Skin of body (tissue), 2 donors: ENCODE measurements around the gene DHRS7B. TPM values are rescaled to one million over a fixed set of nuclear protein-coding genes. Genes with fewer than 3 reads are reported as not detected.
"Not testable (repeated sequence)": the region's sequence is repeated elsewhere in the genome, so short reads cannot be mapped to it uniquely, and the experiment has no call there.

Experiments
- DNase-seq: peaks from one replicate; lab custom pipeline; 2025; lab: John Stamatoyannopoulos, UW
- total RNA-seq: library from RNA; depleted of rRNA; stranded (reverse); fragments of >200 nt; gene quantifications from one replicate; pipeline ENCODE4 v1.2.3, GENCODE V29; 2014

The DHRS7B gene
- total RNA-seq, 1 donor from 2014 or later, result 13.8 TPM

DNA sequence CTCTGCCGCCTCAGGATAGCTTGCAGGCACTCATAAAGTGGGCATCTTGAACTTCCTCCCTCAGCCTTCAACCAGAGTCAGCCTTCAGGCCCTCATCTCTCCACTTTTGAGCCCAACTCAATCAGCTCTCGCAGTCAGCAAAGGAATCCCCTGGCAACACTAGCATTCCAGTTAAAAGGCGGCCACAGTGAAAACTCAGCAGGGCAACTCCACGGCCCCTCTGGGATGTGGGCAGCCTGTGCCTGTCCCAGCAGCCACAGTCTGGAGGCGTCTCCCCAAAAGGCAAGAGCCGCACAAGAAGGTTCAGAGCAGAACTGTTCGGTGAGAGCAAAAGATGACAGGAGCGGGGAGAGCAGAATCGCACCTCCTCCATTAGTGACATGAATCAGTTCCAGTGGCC is 78.2 kb downstream of the DHRS7B start:
- DNase-seq, result no peak

DNA sequence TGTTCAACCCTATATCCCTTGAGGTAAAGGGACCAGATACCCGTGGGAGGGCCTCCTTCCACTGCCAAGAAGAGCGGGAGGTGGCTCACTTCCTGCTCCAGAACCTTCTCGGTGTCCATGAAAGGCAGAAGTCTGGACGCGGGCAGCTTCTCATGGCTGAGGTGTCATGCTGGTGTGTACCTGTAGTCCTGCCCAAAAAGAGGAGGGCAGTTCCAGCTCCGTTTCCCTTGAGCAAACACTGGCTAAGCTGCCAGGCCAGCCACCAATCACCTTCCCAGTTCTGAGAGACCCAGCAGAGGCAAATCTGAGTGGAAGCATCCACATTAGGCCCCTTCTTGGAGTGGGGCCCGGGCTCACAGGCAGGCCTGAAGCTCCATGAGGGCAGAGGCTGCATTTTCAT is 81.6 kb downstream of the DHRS7B start:
- no peak for DNase-seq

DNA sequence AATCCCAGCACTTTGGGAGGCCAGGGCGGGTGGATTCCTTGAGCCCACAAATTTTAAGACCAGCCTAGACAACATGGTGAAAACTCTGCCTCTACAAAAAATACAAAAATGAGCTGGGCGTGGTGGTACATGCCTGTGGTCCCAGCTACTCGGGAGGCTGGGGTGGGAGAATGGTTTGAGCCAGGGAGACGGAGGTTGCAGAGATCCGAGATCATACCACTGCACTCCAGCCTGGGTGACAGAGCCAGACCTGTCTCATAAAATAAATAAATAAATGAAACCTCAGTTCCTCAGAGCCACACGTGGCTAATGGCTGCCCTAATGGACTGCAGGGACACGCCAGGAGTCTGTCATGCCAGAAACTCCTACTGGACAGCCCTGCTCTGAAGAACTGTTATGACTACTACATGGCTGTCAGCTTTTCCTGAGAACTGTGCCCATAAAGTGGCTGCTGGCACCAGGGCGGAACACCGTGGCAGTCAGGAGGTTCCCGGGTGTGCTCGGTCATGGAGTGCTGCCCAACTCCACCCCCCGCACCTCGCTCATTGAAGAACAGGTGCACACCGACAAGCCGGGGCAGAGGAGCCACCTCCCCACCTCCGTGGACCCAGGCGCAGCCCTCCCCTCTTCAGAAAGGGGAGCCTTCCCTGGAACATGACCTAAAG is 82.9 kb downstream of the DHRS7B start:
- no peak for DNase-seq

DNA sequence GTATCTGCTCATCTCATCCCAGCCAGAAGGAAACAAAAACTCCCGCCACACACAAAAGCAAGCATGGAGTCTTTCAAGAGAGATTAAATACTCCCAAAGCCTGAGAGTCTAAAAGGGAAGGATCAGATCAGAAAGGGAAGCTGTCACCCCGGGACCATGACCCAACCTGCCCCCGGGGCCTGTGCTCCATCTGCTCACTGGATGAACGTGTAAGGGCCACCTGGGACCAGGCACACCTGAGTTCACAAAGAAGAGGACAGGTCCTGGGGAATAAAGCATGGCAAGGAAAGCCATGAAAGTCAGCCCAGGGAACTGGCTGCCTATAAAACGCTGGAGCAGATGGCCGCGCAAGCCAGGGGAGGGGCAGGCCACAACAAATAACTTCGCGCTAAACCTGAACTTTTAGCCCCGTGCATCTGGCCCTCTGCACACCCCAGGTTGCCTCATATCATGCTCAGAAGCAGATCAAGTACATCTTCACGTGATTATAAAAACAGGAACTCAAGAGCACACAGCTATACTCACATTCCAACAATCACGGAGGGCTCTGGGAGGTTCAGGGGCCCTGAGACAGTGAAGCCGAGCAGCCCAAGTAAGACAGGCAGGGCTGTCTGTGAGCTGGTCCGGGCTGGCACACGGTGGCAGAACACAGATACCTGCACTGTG is 83.8 kb downstream of the DHRS7B start:
- DNase-seq, result no peak

DNA sequence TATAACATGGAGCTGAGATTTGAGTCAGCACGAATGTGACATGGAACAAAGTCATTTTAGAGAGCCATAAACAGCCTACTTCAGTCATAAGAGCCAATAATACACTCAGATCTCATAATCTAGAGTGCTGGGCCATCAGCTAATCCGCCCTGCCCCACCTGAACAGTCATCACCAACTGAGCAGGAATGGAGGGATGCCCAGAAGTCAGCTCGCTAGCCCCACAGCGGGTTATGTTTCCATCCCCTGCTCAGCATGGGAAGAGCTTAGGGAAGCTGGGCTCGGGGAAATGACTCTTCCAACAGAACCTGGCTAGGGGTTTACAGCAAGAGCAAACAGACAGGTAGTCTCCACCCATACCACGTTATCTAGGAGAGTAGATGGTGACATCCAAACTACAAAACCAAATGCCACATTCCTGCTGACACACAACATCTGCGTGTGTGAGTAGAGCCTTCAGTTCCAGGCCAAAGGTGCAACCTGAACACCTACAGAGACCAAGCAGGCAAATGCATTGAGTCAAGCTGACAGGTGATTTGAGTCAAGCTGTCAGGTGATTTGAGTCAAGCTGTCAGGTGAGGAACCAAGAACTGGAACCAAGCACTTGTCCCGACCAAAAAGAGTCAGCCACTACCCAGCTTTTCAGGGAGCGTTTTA is 85.2 kb downstream of the DHRS7B start:
- DNase-seq, result no peak

DNA sequence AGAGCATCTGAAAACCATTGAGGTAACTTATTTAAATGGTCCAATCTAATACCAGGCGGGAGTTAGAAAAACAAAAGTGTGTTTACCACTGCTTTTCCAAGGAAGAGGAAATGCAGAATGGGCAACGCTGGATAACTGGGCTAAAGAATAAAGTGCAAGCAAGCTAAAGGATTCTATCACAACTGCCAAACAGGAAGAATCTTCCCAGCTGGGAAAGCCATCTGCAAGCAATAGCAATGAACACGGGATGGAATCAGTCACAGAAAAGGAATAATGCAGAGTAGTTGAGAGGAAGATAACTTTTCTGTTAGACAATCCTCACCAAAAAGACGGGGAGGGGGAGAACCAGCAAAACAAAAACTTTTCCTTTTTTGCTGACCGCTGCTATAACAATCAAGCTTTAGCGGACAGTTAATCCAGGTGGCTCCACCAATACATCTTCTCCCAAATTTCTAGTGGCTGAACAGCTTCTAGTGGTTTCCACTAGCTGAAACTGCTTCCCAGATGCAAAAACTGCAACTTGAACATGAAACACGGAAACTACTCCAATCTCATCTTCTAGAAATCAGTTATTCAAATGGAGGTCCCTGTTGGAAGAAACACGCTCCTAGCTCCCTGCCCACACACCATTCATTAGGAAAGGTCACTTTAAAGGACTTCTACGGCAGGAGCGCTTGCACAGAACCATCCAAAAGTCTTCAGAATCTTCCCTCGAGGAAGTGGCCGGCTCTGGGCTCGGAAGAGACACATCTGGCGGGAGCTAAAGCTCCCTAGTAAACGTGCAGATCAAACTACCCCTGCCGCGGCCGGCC is 86.3 kb downstream of the DHRS7B start:
- peak; percentile 16 for DNase-seq

DNA sequence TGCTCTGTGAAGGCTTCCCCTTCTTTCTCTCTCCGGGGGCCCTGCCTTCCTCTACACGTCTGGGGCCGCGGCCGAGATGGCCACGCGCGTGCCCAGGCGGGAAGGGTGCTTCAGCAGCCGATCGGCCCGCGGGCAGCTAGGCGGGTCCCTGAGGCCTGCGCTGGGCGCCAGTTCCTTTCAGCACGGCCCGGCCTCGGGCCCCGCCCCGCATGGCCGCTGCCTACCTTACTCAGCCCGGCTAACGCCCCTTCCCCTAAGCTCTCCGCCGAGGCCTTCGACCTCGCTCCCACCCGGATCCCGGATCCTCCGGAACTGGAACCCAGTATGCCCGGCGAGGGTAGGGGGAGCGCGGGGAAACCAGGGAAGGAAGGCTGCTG is 86.9 kb downstream of the DHRS7B start:
- DNase-seq, result no peak

DNA sequence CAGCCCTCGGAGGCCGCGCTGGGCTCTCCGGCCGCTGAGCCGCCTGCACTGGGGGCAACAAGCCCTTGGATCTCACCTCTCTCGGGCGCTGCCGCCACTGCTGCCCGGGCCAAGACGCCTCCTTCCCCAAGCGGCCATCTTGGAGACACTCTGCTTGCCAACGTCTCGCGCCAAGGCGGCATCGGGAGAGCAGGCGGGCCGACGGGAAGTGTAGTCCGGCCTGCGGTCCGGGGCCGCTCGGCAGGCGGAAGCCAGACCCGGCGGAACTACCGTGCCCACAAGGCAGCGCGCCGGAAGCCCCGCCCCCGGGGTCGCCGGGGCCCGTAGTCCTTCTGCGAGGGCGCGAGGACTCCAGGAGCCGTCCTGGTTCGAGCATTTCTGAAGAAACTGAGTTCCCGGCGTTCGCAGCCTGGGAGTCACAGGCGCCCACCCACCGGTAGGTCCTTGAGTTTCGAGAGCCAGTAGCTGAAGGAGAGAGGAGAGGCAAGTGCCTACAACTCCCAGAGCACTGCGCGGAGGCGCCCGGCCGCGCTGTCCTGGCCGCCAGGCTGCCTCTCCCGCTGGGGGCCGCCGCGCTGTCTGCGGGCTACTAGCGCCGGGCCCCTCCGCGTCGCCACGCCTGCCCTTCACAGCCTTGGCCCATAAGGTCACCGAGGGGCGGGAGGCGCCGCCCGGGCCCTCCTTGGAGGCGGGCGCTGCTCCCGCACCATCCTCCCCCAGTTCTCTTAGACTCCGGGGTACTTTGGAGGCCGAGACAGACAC is 87.4 kb downstream of the DHRS7B start, which contains the start of gene TMEM11:
Gene TMEM11 (minus strand): TSS at position 147 of the 762 bp plus-strand sequence. CDS start 9 bp downstream, at position 138.
- DNase-seq, result peak; percentile 96

DNA sequence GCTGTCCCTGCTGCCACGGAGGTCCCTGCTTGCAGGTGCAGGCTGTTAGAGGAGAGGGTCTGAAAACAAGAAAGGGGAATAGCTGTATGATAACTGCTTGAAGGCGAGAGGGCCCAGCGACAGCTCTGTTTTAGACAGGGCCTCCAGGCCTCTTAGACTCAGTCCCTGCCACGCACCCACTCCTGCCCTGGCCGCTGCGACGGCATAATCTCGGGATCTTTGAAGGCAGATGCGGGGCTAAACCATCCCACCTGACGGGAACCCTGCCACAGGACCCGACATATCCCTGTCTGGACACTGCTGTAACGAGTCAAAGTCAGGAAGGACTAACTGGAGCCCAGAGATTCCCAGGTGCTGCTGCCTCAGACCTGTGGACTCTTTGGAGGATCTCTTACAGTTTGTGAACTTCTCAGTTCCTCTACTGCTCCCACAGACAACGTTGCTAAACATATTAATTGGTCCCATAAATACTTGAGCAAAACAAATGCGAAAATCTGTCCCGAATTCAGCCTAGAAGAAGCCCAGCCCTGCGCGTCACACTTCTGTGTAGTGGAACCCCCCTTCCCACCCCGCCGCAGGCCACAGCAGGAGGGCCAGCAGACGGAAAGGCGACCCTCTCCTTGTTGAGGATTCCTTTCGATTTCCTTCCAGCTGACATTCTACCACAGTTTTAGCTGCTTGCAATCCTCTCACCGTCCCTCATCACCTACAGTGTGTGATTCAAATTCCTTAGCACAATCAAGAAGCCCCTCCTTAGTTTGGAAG is 88.2 kb downstream of the DHRS7B start:
- peak; percentile 70 for DNase-seq

DNA sequence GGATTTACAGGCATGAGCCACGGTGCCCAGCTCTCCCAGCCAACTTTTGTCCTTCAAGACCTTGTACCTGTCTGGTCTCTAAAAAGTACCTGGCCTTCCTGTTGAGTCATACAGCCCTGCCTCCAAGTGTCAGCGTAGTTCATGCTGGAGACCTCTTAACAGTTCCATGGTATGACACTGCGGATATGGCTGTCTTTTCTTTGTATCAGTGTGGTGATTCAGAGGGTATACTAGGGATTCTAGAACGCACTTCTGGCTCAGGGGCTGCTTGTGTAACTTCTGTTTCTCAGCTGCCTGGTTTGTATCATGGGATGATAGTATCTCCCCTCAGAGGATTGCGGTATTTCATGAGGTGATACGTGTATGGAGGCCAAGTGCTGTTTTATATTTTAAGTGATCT is 89.2 kb downstream of the DHRS7B start:
- no peak for DNase-seq

DNA sequence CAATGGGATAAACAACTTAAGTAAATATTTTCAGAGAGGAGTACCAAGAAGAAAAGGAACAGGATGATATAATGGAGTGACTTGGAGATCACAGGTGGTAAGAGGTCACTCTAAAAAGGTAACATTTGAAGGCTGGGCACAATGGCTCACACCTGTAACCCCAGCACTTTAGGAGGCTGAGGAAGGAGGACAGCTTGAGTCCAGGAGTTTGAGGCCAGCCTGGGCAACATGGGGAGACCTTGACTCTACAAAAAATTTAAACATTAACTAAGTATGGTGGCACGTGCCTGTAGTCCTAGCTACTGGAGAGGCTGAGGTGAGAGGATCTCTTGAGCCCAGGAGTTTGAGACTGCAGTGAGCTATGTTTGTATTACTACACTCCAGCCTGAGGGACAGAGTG is 90.6 kb downstream of the DHRS7B start:
- no peak for DNase-seq

DNA sequence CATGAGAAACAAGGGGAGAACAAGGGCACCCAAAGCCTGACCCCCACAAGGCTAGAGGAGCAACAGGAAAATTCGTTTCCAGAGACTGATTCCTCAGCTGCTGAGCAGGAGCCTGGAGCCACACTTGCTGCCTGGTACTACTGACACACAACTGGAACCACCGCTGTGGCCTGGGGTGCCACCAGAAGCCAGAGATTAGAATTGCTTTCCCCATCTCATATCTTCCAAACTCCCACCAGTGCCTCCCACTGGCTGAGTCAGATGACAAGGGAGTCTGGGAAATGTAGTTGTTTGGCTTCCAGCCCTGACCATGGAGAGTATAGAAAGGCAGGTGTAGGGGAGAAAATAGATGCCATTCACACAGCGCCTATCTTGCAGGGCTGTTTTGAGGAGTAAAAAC is 91.3 kb downstream of the DHRS7B start:
- DNase-seq, result no peak

DNA sequence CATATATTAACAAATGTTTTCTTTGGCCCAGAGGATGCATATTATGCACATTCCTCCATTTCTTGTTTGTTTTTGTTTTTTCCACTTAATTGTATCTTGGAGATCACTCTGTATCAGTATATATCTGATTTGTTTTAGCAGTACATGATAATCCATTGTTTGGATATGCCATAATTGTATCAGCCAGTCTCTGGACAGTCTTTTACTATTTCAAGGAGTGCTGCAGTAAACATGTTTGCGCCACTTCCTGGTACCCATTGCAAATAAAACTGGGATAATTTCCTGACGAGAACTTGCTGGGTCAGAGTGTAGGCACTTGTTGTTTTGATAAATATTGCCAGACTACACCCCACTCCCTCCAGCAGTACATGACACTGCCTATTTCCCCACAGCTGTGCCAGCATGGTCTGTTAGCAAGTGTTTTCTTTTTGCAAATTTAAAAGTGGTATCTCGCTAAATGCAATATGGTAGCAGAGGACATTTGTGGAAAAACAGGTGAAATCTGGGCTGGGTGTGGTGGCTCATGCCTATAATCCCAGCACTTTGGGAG is 92.1 kb downstream of the DHRS7B start:
- no peak for DNase-seq

DNA sequence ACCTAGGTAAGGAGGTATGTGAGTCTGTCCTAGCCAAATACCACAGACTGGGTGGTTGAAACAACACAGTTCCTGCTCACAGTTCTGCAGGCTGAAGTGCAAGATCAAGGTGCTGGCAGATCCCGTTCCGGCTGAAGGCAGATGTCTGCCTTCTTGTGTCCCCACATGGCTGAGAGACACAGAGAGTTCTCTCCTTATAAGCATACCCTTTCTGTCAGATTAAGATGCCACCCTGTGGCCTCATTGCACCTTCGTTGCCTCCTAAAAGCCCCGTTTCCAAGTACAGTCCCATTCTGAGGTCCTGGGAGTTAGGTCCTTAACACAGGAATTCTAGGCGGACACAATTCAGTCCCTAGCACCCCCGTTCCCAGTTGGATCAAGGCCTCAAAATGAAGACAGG is 96.3 kb downstream of the DHRS7B start:
- no peak for DNase-seq

DNA sequence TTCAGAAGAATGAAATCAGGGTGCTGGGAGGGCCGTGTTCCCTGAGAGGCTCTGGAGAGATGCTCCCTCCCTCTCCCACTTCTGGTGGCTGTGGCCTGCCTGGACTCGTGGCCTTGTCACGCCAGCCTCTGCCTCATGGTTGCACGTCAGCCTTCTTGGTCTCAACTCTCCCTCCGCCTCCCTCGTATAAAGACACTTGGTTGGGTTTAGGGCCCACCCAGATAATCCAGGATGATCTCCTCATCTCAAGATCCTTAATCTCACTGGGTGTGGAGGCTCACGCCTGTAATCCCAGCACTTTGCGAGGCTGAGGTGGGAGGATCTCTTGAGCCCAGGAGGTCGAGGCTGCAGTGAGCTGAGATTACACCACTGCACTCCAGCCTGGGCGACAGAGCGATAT is 100.5 kb downstream of the DHRS7B start:
- not testable (repeated sequence) for DNase-seq

DNA sequence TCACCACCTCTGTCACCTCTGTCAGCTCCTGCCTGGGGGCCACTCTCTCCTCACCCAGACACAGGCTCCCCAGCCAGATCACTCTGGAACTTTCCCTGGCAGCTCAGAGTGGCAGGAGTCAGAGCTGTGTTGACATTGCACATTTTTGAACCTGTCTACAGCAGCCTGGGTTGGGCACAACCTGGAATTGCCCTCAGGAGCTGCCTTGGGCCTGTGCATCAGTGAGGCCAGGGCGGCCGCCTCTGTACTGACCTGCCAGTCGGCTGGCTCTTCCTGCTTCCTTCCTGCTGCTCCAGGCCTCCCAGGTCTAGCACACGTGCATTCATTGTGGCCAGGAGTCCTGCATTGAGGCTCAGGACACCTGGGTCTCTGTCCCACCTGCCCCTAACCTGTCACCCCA is 101.3 kb downstream of the DHRS7B start:
- no peak for DNase-seq

DNA sequence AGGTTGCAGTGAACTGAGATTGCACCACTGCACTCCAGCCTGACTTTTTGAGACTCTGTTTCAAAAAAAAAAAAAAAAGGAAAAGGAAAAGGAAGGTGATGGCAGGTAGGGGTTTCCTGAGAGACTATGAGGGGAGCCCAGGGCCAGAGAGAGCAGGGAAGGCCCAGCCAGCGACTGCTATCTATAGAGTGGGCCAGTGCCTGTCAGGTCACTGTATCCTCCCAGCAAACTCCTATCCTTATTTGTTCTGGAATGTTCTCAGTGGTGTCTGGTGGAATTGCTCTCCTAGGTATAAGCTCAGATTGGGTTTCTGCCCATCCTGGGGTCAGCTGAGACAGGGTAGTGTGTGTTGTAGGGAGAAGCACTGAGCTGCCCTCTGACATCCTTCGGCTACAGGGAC is 102.1 kb downstream of the DHRS7B start:
- no peak for DNase-seq

DNA sequence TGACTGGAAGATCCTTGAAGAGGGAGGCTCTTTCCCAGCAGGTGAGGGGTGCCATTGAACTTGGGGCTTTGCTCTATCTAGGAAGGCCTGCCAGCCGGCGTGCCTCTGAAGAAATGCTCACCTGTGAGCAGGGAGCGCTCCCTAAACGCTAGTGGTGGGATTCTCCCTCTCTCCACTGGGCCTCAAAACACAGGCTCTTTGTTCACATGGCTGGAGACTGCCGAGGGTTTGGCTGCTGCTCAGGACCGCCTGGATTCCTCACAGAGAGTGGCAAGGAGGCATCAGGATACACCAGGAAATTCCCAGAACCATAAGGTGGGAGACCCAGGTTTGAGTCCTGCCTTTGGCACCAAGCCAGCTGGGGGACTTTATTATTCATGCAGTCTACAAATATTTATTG is 104.8 kb downstream of the DHRS7B start:
- no peak for DNase-seq

DNA sequence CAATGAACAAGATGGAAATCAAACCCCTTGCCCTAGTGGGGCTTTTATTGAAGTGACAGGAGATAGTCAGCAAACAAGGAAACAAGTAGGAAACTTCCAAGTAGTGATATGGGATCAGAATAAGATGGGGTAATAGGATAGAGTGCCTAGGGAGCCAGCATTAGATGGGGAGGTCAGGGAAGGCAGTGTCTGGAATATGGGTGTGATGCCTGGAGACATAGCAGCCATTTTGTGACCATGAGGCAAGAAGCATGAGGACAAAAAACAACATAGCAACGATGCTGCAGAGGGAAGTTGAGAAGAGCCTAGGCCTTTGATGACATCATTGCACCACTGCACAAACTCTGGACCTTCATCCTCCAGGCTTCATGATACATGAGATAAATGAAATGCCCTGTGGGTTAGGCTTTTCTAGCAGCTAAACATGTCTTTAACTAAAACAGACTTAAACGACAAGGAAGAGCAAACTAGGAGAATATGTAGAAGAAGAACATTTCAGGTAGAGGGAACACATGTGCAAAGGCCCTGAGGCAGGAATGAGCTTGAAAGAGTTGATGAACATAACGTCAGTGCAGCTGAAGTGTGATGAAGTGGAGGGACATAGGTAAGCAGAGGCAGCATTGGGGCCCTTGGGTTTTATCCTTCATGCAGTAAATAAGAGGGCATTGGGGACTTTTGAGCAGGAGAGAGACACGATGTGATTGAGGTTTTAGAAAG is 105.4 kb downstream of the DHRS7B start:
- DNase-seq, result no peak
